GM21447 (cell line): ENCODE measurements around the gene EXOC3L2.
"Not testable (repeated sequence)": the region's sequence is repeated elsewhere in the genome, so short reads cannot be mapped to it uniquely, and the experiment has no call there.

Experiments
- ATAC-seq: cut with Tn5 transposase; IDR thresholded peaks from one replicate; pipeline ENCODE4 v1.9.1; 2021; ENCODE audit not compliant: unreplicated experiment

EXOC3L2 gene

GRCh38 chr19:45245334-45245787 is at the start of gene EXOC3L2:
Gene EXOC3L2, minus strand, starts transcription at chr19:45245407. Its CDS starts 6,362 bp downstream, at chr19:45239045.
- ATAC-seq: no peak

DNA sequence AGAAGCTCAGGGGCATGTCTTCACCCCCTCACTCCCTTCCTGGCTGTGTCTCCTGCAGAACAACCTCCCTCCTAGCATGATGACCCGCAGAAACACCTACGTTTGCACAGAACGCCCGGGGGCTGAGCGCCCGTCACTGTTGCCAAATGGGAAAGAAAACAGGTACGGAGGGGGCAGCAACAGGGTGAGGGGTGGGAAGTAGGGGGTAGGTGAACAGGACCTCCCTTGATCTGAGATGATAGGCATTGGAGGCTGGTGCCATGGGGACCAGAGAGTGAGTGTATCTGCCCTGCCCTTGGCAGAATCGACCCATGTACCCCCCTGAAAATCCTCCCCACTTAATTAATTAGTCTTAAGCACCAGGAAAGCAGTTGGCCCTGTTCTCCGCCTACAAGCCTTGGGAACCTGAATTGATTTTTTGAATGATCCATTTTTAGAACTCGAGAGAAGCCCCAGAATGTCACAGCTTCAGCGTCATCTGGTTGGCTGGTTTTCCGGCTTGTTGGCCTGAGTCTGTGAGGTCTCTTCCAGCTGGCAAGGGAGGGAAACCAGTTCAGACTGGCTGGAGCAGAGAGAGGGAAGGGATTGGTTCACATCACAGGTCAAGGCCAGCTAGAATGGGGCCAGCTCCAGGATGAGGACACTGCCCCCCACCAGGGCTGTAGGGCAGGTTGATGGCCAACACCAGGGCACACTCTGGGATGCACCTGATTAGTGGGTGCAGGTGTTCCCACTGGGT is 49.3 kb upstream of the EXOC3L2 start:
- no peak for ATAC-seq

GRCh38 chr19:45293682-45294081 is 48.5 kb upstream of the EXOC3L2 start:
- no peak for ATAC-seq

- no peak for ATAC-seq
Observed at GRCh38 chr19:45291834-45292233, 46.6 kb upstream of the EXOC3L2 start.

GRCh38 chr19:45290381-45290931 is 45.2 kb upstream of the EXOC3L2 start:
- no peak for ATAC-seq

GRCh38 chr19:45283443-45284033 is 38.3 kb upstream of the EXOC3L2 start:
- ATAC-seq: no peak

DNA sequence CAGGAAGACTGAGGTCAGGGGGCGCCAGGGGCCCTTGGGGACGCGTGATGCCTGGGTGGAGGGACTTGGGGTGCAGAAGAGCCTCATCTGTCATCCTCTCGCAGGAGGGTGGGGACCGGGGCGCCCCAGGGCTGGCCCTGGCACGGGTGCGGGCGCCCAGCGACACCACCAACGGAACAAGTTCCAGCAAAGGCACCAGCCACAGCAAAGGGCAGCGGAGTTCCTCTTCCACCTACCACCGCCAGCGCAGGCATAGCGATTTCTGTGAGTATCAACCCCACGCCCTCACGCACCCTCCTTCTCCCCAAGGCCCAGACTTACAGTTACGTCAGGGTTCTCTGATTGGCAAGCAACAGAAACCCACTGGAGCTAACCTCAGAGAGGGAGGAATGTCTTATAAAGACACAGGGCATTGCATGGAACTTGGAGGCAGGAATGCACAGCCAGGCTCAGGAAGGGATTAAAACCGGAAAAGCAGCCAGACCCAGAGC is 35.3 kb upstream of the EXOC3L2 start:
- ATAC-seq: no peak

DNA sequence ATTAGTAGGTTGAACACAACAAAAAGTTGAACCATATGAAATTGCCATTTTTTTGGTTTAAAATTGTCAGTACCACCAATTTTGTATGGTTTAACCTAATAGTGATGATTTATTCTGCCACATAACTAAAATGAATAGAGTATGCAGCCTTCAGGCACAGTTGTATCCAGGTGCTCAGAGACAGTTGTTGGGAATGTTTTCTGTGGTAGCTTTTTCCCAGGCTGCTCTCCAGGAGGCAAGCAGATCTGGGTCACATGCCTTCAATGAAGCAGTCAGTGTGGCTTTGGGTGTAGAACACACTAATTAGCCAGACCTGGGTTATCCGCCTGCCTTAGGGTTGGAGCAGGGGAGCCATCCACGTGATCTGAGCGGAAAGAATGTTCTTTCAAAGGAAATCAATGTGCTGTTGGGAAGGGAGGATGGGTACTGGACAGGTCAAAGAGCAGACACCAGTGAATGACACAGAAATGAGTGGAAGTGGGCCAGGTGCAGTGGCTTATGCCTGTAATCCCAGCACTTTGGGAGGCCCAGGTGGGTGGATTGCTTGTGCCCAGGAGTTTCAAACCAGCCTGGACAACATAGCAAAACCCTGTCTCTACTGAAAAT is 34.5 kb upstream of the EXOC3L2 start:
- ATAC-seq: no peak

- no peak for ATAC-seq
Observed at GRCh38 chr19:45278087-45278486, 32.9 kb upstream of the EXOC3L2 start.

GRCh38 chr19:45276284-45276687 is 31.1 kb upstream of the EXOC3L2 start:
- no peak for ATAC-seq

- no peak for ATAC-seq
Observed at GRCh38 chr19:45275370-45275971, 30.3 kb upstream of the EXOC3L2 start.

GRCh38 chr19:45273521-45273855 is 28.3 kb upstream of the EXOC3L2 start:
- ATAC-seq: no peak

DNA sequence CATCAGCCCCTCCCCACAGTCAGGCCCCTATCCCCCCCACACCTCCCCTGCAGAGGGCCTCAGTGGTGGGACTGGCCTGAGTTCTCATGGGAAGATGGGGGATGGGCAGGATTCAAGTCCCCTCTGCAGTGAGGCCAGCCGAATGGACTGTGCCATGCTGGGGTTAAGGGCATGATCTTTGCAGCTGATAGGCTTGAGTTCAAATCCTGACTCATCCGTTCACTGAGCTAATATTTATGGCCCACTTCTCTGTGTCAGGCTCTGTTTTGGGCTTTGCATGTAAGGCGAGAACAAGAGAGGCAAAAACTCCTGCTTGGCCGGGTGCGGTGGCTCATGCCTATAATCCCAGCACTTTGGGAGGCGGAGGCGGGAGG is 26.5 kb upstream of the EXOC3L2 start:
- ATAC-seq: no peak

DNA sequence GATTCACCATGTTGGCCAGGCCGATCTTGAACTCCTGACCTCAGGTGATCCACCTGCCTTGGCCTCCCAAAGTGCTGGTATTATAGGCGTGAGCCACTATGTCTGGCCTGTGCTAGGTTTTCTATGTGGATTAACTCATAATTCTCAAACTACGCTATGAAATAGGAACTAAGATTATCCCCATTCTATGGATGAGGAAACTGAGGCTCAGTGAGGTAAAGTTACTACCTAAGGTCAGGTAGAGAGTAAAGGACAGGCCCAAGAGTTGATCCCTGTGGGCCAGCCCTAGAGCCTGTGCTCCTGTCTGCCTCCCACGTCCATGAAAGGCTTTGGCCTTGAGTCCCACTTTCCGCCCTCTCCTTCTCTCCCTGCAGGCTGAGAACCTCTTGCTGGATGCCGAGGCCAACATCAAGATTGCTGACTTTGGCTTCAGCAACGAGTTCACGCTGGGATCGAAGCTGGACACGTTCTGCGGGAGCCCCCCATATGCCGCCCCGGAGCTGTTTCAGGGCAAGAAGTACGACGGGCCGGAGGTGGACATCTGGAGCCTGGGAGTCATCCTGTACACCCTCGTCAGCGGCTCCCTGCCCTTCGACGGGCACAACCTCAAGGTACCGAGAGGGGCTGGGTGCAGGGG is 26.0 kb upstream of the EXOC3L2 start:
- ATAC-seq: no peak

DNA sequence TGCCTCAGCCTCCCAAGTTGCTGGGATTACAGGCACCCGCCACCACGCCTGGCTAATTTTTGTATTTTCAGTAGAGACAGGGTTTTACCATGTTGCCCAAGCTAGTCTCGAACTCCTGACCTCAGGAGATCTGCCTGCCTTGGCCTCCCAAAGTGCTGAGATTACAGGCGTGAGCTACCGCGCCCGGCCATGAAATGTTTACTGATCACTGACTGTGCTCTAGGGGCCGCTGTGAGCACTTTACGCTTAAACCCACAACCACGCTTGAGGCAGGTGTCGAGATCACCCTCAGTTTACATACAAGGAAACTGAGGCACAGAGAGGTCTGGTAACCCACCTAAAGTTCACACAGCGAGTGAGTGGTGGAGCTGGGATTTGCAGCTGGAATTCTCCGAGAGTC is 24.7 kb upstream of the EXOC3L2 start:
- not testable (repeated sequence) for ATAC-seq

- ATAC-seq: no peak
Observed at GRCh38 chr19:45267296-45267695, 22.1 kb upstream of the EXOC3L2 start.

DNA sequence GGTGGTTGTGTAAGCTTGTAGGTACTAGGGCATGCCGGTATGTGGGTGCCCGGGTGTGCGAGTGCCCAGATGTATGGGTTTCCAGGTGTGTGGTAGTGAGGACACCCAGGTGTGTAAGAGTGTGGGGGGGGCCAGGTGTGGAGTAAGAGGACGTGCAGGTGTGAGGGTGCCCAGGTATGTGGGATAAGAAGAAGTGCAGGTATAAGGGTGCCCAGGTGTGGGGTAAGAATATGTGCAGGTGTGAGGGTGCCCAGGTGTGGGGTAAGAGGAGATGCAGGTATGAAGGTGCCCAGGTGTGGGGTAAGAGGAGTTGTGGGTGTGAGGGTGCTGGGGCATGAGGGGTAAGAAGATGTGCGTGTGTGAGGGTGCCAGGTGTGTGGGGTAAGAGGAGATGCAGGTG is 20.2 kb upstream of the EXOC3L2 start:
- no peak for ATAC-seq

- ATAC-seq: no peak
Observed at GRCh38 chr19:45264781-45265317, 19.6 kb upstream of the EXOC3L2 start.

GRCh38 chr19:45263013-45263412 is 17.8 kb upstream of the EXOC3L2 start:
- no peak for ATAC-seq

GRCh38 chr19:45262570-45262969 is 17.4 kb upstream of the EXOC3L2 start:
- ATAC-seq: no peak

GRCh38 chr19:45258862-45259261 is 13.7 kb upstream of the EXOC3L2 start:
- ATAC-seq: no peak
